ENCODE data around the gene METTL26.

Gene METTL26

GRCh38 chr16:588889-589657 lies 47.0 kb downstream of the METTL26 start:
- H3K27ac ChIP-seq = peak overlapping the region; percentile 94
- no peak for TF ChIP-seq CTCF (conservative IDR thresholded peaks at IDR 0.05)

- peak overlapping the region; percentile 94 for H3K27ac ChIP-seq
- no peak for TF ChIP-seq CTCF (conservative IDR thresholded peaks at IDR 0.05)
Measured at GRCh38 chr16:588639-588888, 47.5 kb downstream of the METTL26 start.

- no peak for TF ChIP-seq CTCF (conservative IDR thresholded peaks at IDR 0.05)
- peak overlapping the region; percentile 94 for H3K27ac ChIP-seq
Measured at GRCh38 chr16:586645-587590, 49.2 kb downstream of the METTL26 start.

GRCh38 chr16:586047-586644 lies 50.0 kb downstream of the METTL26 start:
- H3K27ac ChIP-seq = no peak overlapping the region
- no peak for TF ChIP-seq CTCF (conservative IDR thresholded peaks at IDR 0.05)

GRCh38 chr16:585351-585750 lies 50.8 kb downstream of the METTL26 start:
- TF ChIP-seq CTCF (conservative IDR thresholded peaks at IDR 0.05) = peak; percentile 28
- H3K27ac ChIP-seq = no peak overlapping the region
